Thyroid gland (tissue), 4 donors: ENCODE results near the gene MAPK1.

Source experiments
- CTCF ChIP-seq, 6 experiments: fragments of 200-600 bp in 3 of 6; fragments of 450-650 bp in 3 of 6; sonication (generic) in 3 of 6; IDR thresholded peaks; one replicate each; pipeline ENCODE4 v1.5.1; 2016 to 2019; ENCODE audit warnings: antibody characterized with exemption in 6 of 6, mild to moderate bottlenecking in 2 of 6, inconsistent platforms in 1 of 6, moderate library complexity in 1 of 6
- POLR2A ChIP-seq, 2 donors: fragments of 450-650 bp; IDR thresholded peaks; one replicate each; pipeline ENCODE4 v1.6.1; 2017; ENCODE audit warnings: antibody characterized with exemption in 2 of 2, mild to moderate bottlenecking in 2 of 2, moderate library complexity in 1 of 2

GRCh38 chr22:21728270-21728669 is 139.2 kb downstream of the MAPK1 start:
- TF ChIP-seq CTCF (IDR thresholded peaks at IDR 0.05) (no peak), POLR2A (IDR thresholded peaks at IDR 0.05) (no peak)
